GM19395 (cell line): ENCODE data around the gene RAP2C.

ENCODE experiments used
- ATAC-seq: cut with Tn5 transposase; IDR thresholded peaks from one replicate; pipeline ENCODE4 v1.9.1; 2021; ENCODE audit warnings: mild to moderate bottlenecking, moderate library complexity; ENCODE audit not compliant: unreplicated experiment

Gene RAP2C

GRCh38 chrX:132219343-132219768, at the start of gene RAP2C:
Gene RAP2C, minus strand, starts transcription at chrX:132219447. Its CDS starts 2,179 bp downstream, at chrX:132217268.
- ATAC-seq = peak; percentile 61

GRCh38 chrX:132267392-132267791, 48.1 kb upstream of the RAP2C start:
- ATAC-seq = no peak

GRCh38 chrX:132266583-132267355, 47.5 kb upstream of the RAP2C start:
- ATAC-seq = peak; percentile 80

GRCh38 chrX:132263127-132263526, 43.9 kb upstream of the RAP2C start:
- ATAC-seq = no peak

- no peak for ATAC-seq
Observed at GRCh38 chrX:132258509-132258908, 39.3 kb upstream of the RAP2C start.

GRCh38 chrX:132257116-132257515, 37.9 kb upstream of the RAP2C start:
- no peak for ATAC-seq

- no peak for ATAC-seq
Observed at GRCh38 chrX:132236121-132236520, 16.9 kb upstream of the RAP2C start.

- no peak for ATAC-seq
Observed at GRCh38 chrX:132235488-132235887, 16.2 kb upstream of the RAP2C start.

GRCh38 chrX:132231587-132231986, 12.3 kb upstream of the RAP2C start:
- ATAC-seq = no peak

GRCh38 chrX:132227383-132228112, 8.3 kb upstream of the RAP2C start:
- no peak for ATAC-seq

- ATAC-seq = no peak
Observed at GRCh38 chrX:132226169-132226568, 6.9 kb upstream of the RAP2C start.

- peak; percentile 48 for ATAC-seq
Observed at GRCh38 chrX:132218100-132218812, 991 bp downstream of the RAP2C start.

GRCh38 chrX:132217203-132218073, 1.8 kb downstream of the RAP2C start:
- peak; percentile 77 for ATAC-seq

GRCh38 chrX:132216806-132217202, 2.4 kb downstream of the RAP2C start:
- peak; percentile 39 for ATAC-seq

- no peak for ATAC-seq
Observed at GRCh38 chrX:132216283-132216682, 3.0 kb downstream of the RAP2C start.

- ATAC-seq = no peak
Observed at GRCh38 chrX:132214518-132214917, 4.7 kb downstream of the RAP2C start.

- ATAC-seq = no peak
Observed at GRCh38 chrX:132209527-132209926, 9.7 kb downstream of the RAP2C start.

- ATAC-seq = no peak
Observed at GRCh38 chrX:132208422-132208821, 10.8 kb downstream of the RAP2C start.

- ATAC-seq = no peak
Observed at GRCh38 chrX:132207996-132208395, 11.3 kb downstream of the RAP2C start.

GRCh38 chrX:132206259-132206658, 13.0 kb downstream of the RAP2C start:
- no peak for ATAC-seq

GRCh38 chrX:132204629-132205028, 14.6 kb downstream of the RAP2C start:
- ATAC-seq = no peak
